HEK293 (cell line): ENCODE data around the gene ZBED1.
"Not testable (repeated sequence)": the region's sequence is repeated elsewhere in the genome, so short reads cannot be mapped to it uniquely, and the experiment has no call there.

Source experiments
- CTCF ChIA-PET: fragments of 350-600 bp; formaldehyde crosslinking; extraction: SDS; loops from one replicate; lab custom pipeline; 2021; ENCODE audit warnings: antibody characterized with exemption; lab: Yijun Ruan, JAX
- POLR2A ChIA-PET: fragments of 300-600 bp; formaldehyde crosslinking; extraction: SDS; loops from one replicate; lab custom pipeline; 2020; ENCODE audit warnings: antibody characterized with exemption, inconsistent platforms; lab: Yijun Ruan, JAX
- H3K27ac ChIP-seq: fragments of 200-500 bp; sonication (Bioruptor generic); 2 replicates; pipeline ENCODE4 v1.5.1; 2014; ENCODE audit warnings: low read depth, low read length, control low read depth, inconsistent platforms; ENCODE audit errors: extremely low read depth
- H3K36me3 ChIP-seq, 2 experiments: fragments of 200-500 bp in 1 of 2; sonication (Bioruptor generic) in 1 of 2; 1 replicate in 1 of 2; 2 replicates in 1 of 2; pipeline ENCODE4 v1.5.1; 2014 to 2017; ENCODE audit warnings: inconsistent platforms in 2 of 2, low read length in 2 of 2; ENCODE audit not compliant: control insufficient read depth in 2 of 2, insufficient read depth in 1 of 2
- H3K4me1 ChIP-seq: fragments of 200-500 bp; sonication (Bioruptor generic); 2 replicates; pipeline ENCODE4 v1.5.1; 2014; ENCODE audit warnings: mild to moderate bottlenecking, low read length, inconsistent platforms; ENCODE audit not compliant: control insufficient read depth, insufficient read depth
- H3K4me3 ChIP-seq: 2 replicates; pipeline ENCODE4 v1.5.1; 2011; ENCODE audit warnings: low read depth, mild to moderate bottlenecking, control low read depth, low read length, moderate library complexity
- H3K9me3 ChIP-seq: fragments of 200-500 bp; sonication (Bioruptor generic); 2 replicates; pipeline ENCODE4 v1.5.1; 2014; ENCODE audit warnings: low read depth, low read length, inconsistent platforms; ENCODE audit not compliant: control insufficient read depth, insufficient read depth
- ZBTB48 ChIP-seq: fragments of 450-650 bp; formaldehyde crosslinking; IDR thresholded peaks from 2 replicates; pipeline ENCODE4 v1.5.1; 2016; ENCODE audit warnings: missing biosample characterization, missing genetic modification characterization
- ZNF146 ChIP-seq: fragments of 450-650 bp; formaldehyde crosslinking; IDR thresholded peaks from 2 replicates; pipeline ENCODE4 v1.5.1; 2016; ENCODE audit warnings: missing biosample characterization, missing genetic modification characterization
- ZNF18 ChIP-seq: fragments of 450-650 bp; formaldehyde crosslinking; IDR thresholded peaks from 2 replicates; pipeline ENCODE4 v1.5.1; 2016; ENCODE audit warnings: missing biosample characterization, missing genetic modification characterization
- ZNF2 ChIP-seq: fragments of 450-650 bp; formaldehyde crosslinking; IDR thresholded peaks from 2 replicates; pipeline ENCODE4 v1.5.1; 2016; ENCODE audit warnings: missing biosample characterization, missing genetic modification characterization
- ZNF37A ChIP-seq: fragments of 450-650 bp; IDR thresholded peaks from 2 replicates; pipeline ENCODE4 v1.5.1; 2018; ENCODE audit warnings: missing biosample characterization, missing genetic modification characterization
- ZNF473 ChIP-seq: fragments of 450-650 bp; formaldehyde crosslinking; IDR thresholded peaks from 2 replicates; pipeline ENCODE4 v1.5.1; 2017; ENCODE audit warnings: missing biosample characterization, missing genetic modification characterization
- ZNF626 ChIP-seq: fragments of 450-650 bp; sonication (Bioruptor Pico); formaldehyde crosslinking; IDR thresholded peaks from 2 replicates; pipeline ENCODE4 v1.5.1; 2018; ENCODE audit warnings: missing biosample characterization, missing genetic modification characterization, inconsistent platforms
- ZNF776 ChIP-seq: fragments of 450-650 bp; formaldehyde crosslinking; IDR thresholded peaks from 2 replicates; pipeline ENCODE4 v1.5.0; 2017; ENCODE audit warnings: missing biosample characterization, missing genetic modification characterization, borderline replicate concordance
- ZNF843 ChIP-seq: fragments of 450-650 bp; formaldehyde crosslinking; IDR thresholded peaks from 2 replicates; pipeline ENCODE4 v1.5.1; 2016; ENCODE audit warnings: missing biosample characterization, missing genetic modification characterization
- TF ChIP-seq, protein P1 (sequence below): fragments of 450-650 bp; formaldehyde crosslinking; IDR thresholded peaks from 2 replicates; pipeline ENCODE4 v1.5.1; 2017; ENCODE audit warnings: missing biosample characterization, missing genetic modification characterization
- TF ChIP-seq, protein P2 (sequence below): fragments of 450-650 bp; formaldehyde crosslinking; IDR thresholded peaks from 2 replicates; pipeline ENCODE4 v1.5.1; 2016; ENCODE audit warnings: missing biosample characterization, missing genetic modification characterization

ZBED1 gene

DNA sequence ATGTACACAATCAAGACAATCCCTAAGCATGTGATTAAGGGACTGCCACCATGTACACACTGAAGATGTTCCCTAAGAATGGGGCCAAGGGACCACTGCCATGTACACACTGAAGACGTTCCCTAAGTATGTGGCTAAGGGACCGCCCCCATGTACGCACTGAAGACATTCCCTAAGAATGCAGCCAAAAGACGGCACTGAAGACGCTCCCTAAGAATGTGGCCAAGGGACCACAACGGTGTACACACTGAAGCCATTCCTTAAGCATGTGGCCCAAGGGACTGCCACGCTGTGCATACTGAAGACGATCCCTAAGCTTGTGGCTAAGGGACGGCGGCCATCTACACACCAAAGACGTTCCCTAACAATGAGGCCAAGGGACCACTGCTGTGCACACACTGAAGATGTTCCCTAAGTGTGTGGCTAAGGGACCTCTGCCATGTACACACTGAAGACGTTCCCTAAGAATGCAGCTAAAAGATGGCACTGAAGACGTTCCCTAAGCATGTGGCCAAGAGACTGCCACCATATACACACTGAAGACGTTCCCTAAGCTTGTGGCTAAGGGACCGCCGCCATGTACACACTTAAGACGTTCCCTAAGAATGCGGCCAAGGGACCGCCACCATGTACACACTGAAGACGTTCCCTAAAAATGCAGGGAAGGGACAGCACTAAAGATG, 26.4 kb downstream of the ZBED1 start:
- no peak for TF ChIP-seq ZNF37A
- peak; percentile 47; the same call in 1 of the 2 replicates for TF ChIP-seq ZNF18
- TF ChIP-seq, protein P1, sequence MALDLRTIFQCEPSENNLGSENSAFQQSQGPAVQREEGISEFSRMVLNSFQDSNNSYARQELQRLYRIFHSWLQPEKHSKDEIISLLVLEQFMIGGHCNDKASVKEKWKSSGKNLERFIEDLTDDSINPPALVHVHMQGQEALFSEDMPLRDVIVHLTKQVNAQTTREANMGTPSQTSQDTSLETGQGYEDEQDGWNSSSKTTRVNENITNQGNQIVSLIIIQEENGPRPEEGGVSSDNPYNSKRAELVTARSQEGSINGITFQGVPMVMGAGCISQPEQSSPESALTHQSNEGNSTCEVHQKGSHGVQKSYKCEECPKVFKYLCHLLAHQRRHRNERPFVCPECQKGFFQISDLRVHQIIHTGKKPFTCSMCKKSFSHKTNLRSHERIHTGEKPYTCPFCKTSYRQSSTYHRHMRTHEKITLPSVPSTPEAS (tag by site-specific recombination), result peak; percentile 59
- TF ChIP-seq ZNF626 (tag by site-specific recombination), result no peak
- TF ChIP-seq ZNF776 (tag by site-specific recombination), result no peak
- no peak for TF ChIP-seq ZNF843 (tag by site-specific recombination)
- TF ChIP-seq, protein P2, sequence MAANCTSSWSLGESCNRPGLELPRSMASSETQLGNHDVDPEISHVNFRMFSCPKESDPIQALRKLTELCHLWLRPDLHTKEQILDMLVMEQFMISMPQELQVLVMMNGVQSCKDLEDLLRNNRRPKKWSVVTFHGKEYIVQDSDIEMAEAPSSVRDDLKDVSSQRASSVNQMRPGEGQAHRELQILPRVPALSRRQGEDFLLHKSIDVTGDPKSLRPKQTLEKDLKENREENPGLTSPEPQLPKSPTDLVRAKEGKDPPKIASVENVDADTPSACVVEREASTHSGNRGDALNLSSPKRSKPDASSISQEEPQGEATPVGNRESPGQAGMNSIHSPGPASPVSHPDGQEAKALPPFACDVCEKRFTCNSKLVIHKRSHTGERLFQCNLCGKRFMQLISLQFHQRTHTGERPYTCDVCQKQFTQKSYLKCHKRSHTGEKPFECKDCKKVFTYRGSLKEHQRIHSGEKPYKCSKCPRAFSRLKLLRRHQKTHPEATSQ (tag by site-specific recombination), result 0 out of 2 replicates have a peak, but pooled peaks have one; percentile 42
- TF ChIP-seq ZBTB48 (tag by site-specific recombination), result peak; percentile 98
- no peak for TF ChIP-seq ZNF2 (tag by site-specific recombination)
- H3K4me1 ChIP-seq, result no peaks in the 10 kb centered on the region
- no peak overlapping the region for H3K27ac ChIP-seq
- H3K4me3 ChIP-seq, result no peak overlapping the region
- ChIA-PET CTCF (no interaction called here), POLR2A (no interaction called here)
- H3K36me3 ChIP-seq, result no peaks in the 10 kb centered on the region
- no peaks in the 10 kb centered on the region for H3K9me3 ChIP-seq

DNA sequence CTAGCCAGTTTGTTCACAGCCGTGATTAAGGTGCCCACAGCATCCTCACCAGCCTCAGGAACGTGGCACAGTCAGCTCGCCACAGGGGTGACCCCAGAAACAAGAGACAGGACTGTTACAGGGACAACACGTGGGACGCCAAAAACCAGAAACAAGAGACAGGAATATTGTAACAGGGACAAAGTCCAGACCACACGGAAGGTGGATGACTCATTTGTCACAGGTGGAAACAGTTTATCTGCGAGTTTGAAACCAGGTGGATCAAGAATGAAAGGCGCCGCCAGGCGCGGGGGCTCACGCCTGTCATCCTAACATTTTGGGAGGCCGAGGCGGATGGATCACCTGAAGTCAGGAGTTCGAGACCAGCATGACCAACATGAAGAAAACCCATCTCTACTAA, 27.7 kb downstream of the ZBED1 start:
- H3K36me3 ChIP-seq, H3K27ac ChIP-seq, CTCF ChIA-PET, H3K4me3 ChIP-seq, POLR2A ChIA-PET, H3K4me1 ChIP-seq, H3K9me3 ChIP-seq: not testable (repeated sequence)

GRCh38 chrX:2471641-2472040, 29.1 kb downstream of the ZBED1 start:
- CTCF ChIA-PET, result no interaction called here
- TF ChIP-seq ZNF473 (tag by site-specific recombination) (no peak), ZNF146 (tag by site-specific recombination) (peak; percentile 92)
- TF ChIP-seq, all 188 proteins: peak for 1
- Histone ChIP-seq H3K4me3 (no peak overlapping the region), H3K27ac (no peak overlapping the region), H3K4me1 (no peaks in the 10 kb centered on the region), H3K36me3 (no peaks in the 10 kb centered on the region; a peak in 1 of 3 replicates), H3K9me3 (no peaks in the 10 kb centered on the region)
- POLR2A ChIA-PET, result no interaction called here

DNA sequence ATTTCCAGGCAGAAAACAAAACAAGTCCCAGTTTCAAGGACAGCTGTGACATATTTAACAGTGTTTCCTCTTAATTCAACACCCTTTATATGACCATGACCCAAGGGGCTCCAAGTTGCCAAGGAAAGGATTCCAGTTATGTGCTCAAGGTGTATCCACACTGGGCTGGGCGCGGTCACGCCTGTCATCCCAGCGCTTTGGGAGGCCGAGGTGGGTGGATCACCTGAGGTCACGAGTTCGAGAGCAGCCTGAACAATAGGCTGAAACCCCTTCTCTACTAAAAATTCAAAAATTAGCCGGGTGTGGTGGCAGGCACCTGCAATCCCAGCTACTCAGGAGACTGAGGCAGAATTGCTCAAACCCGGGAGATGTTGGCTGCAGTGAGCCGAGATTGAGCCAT, 29.6 kb downstream of the ZBED1 start:
- H3K9me3 ChIP-seq, H3K4me1 ChIP-seq, CTCF ChIA-PET, H3K36me3 ChIP-seq, POLR2A ChIA-PET, H3K27ac ChIP-seq, H3K4me3 ChIP-seq: not testable (repeated sequence)
